Cardiac fibroblast (primary cell): Measurements from ENCODE around the gene SCG5.
A peak's percentile ranks its signal among the peaks of the same experiment; 100 is the strongest.

Experiments
- DNase-seq, 2 donors: peaks; one replicate each; pipeline versions ENCODE4 v3.0.0 to v3.0.0-alpha.2; 2010; ENCODE audit warnings: low read depth in 2 of 2
- H3K4me3 ChIP-seq, 2 donors: replicated peaks in 1 of 2; 1 replicate in 1 of 2; 2 replicates in 1 of 2; pipeline ENCODE4 v1.5.1; 2011; ENCODE audit warnings: low read depth in 2 of 2, low read length in 2 of 2, mild to moderate bottlenecking in 2 of 2, moderate library complexity in 1 of 2
- CTCF ChIP-seq: IDR thresholded peaks from one replicate; pipeline ENCODE4 v1.5.1; 2011; ENCODE audit warnings: low read depth, mild to moderate bottlenecking, low read length, inconsistent platforms

The SCG5 gene

GRCh38 chr15:32682569-32682968, 41.1 kb downstream of the SCG5 start:
- peak; percentile 91 to 98 for DNase-seq
- TF ChIP-seq CTCF, result no peak
- no peak overlapping the region for H3K4me3 ChIP-seq

GRCh38 chr15:32682977-32683630, 41.6 kb downstream of the SCG5 start:
- DNase-seq, result peak in 1 of 2 donors; percentile 56
- H3K4me3 ChIP-seq, result no peak overlapping the region
- TF ChIP-seq CTCF, result no peak

- DNase-seq, result peak; percentile 93 to 97
- TF ChIP-seq CTCF, result no peak
Measured at GRCh38 chr15:32683906-32684584, 42.5 kb downstream of the SCG5 start.

GRCh38 chr15:32685576-32685975, 44.1 kb downstream of the SCG5 start:
- no peak for TF ChIP-seq CTCF
- no peak overlapping the region for H3K4me3 ChIP-seq
- DNase-seq, result peak; percentile 59 to 95

More at GRCh38 chr15:32683906-32684584, 42.5 kb downstream of the SCG5 start:
- H3K4me3 ChIP-seq, result peak overlapping the region in 1 of 2 donors; percentile 8

GRCh38 chr15:32687556-32687955, 46.0 kb downstream of the SCG5 start:
- peak; percentile 31 to 87 for DNase-seq
- no peak overlapping the region for H3K4me3 ChIP-seq
- no peak for TF ChIP-seq CTCF

GRCh38 chr15:32688151-32688639, 46.7 kb downstream of the SCG5 start:
- no peak overlapping the region for H3K4me3 ChIP-seq
- DNase-seq, result peak; percentile 13 to 78
- TF ChIP-seq CTCF, result no peak
